Measurements from ENCODE around the gene RDH11. TPM values are rescaled to one million over a fixed set of nuclear protein-coding genes. Genes with fewer than 3 reads are reported as not detected.

RDH11 gene
- total and polyA plus RNA-seq, 10 of the 15 experiments (the other 5 are each of a cell fraction or from before 2014, with no cell fraction given): 49.7 to 161 (median 77.2) TPM

DNA sequence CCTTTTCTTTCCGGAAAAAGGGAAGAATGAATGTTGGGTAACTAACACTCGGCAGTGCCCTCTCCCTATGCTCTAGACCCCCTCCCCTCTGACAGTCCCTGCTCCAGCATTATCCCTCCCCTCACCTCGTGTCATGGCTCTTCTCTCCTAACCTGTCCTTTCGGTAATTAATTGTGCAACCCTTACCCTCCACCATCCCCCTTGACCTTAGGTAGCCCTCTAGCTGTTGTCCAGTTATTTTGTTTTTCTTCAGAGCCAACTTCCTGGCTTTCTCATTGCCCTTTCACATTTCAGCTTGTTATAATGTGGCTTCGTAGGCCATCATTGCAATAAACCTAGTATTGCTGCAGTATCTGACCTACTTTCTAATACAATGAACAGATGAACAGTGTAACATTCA, 64.6 kb downstream of the RDH11 start (continued):
- TF ChIP-seq FOXM1 (IDR thresholded peaks at IDR 0.05; ENCODE audit: low read depth, low read length): no peak
- TF ChIP-seq MTA2 (IDR thresholded peaks at IDR 0.05; ENCODE audit: low read depth): no peak
- TF ChIP-seq, protein P1, sequence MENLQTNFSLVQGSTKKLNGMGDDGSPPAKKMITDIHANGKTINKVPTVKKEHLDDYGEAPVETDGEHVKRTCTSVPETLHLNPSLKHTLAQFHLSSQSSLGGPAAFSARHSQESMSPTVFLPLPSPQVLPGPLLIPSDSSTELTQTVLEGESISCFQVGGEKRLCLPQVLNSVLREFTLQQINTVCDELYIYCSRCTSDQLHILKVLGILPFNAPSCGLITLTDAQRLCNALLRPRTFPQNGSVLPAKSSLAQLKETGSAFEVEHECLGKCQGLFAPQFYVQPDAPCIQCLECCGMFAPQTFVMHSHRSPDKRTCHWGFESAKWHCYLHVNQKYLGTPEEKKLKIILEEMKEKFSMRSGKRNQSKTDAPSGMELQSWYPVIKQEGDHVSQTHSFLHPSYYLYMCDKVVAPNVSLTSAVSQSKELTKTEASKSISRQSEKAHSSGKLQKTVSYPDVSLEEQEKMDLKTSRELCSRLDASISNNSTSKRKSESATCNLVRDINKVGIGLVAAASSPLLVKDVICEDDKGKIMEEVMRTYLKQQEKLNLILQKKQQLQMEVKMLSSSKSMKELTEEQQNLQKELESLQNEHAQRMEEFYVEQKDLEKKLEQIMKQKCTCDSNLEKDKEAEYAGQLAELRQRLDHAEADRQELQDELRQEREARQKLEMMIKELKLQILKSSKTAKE (IDR thresholded peaks at IDR 0.05; ENCODE audit: low read depth, poor library complexity, severe bottlenecking): no peak
- TF ChIP-seq BCL11A (IDR thresholded peaks at IDR 0.05; ENCODE audit: low read depth, low read length): no peak
- TF ChIP-seq TCF3 (IDR thresholded peaks at IDR 0.05; ENCODE audit: borderline replicate concordance, insufficient read depth, low read depth, low read length): no peak
- TF ChIP-seq BACH1 (IDR thresholded peaks at IDR 0.05; ENCODE audit: borderline replicate concordance): no peak

DNA sequence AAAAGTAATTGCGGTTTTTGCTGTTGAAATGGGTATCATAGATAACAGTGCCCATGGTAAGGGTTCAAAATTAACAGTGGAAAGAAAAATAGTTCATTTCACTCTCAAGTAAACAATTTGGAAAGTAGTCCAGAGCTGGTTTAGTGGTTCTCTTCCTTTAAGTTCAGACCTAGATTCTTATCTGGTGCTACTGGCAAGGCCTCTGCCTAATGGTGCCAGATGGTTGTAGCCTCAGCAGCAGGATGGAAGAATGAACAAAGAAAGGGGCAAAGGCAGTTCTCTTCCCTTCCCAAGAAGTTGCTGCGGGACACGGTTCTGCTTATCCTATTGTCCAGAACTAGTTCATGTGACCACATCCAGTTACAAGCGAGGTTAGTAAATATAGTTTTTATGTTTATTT, 65.4 kb downstream of the RDH11 start:
- 50% methylated on average over 4 of the region's 4 CpGs for WGBS (ENCODE audit: insufficient coverage, insufficient replicate concordance, low lambda C conversion rate, missing lambda C conversion rate)
- H3K79me2 ChIP-seq (ENCODE audit: control insufficient read depth, insufficient read depth, low read length): no peaks in the 10 kb centered on the region
- ChIA-PET CTCF (interaction anchor here (0.8 to 3.1 kb wide), 2 partner anchors 11 to 74 kb away, joined by 3 to 14 read pairs; partner anchors contain the start of gene ARG2), POLR2A (no interaction called here), RAD21 (ENCODE audit: unreplicated experiment) (no interaction called here), SMC1A (ENCODE audit: uncharacterized antibody, unreplicated experiment) (interaction anchor here (0.7 to 1.5 kb wide), 3 partner anchors 73 to 74 kb away, joined by 3 to 4 read pairs (median 3); no protein-coding TSS in a partner anchor)
- H3K36me3 ChIP-seq (ENCODE audit: control insufficient read depth in 2 of 2, insufficient read depth in 2 of 2, low read length in 1 of 2): no peaks in the 10 kb centered on the region
- in situ Hi-C loops (cut with MboI): no loop called here
- intact Hi-C loops (cut with micrococcal nuclease; ENCODE audit: unreplicated experiment): no loop called here
- DNase-seq (ENCODE audit: low read depth, low spot score): no peak
- no TSS peak for BruUV-seq (replicated peaks)
- no peaks in the 10 kb centered on the region for H3K27me3 ChIP-seq (replicated peaks in 1 of 2; ENCODE audit: control insufficient read depth in 2 of 2, insufficient read depth in 2 of 2, low read length in 1 of 2)
- no peaks in the 10 kb centered on the region for H4K20me1 ChIP-seq (ENCODE audit: control insufficient read depth, insufficient read depth)
- H2AFZ ChIP-seq (ENCODE audit: control insufficient read depth, low read depth, low read length): no peak overlapping the region
- no peaks in the 10 kb centered on the region for H3K9me3 ChIP-seq (replicated peaks; ENCODE audit: control insufficient read depth, insufficient read depth, low read length)
- no peaks in the 10 kb centered on the region for H3K4me1 ChIP-seq (ENCODE audit: control insufficient read depth, insufficient read depth, low read length)
- H3K27ac ChIP-seq (ENCODE audit: control insufficient read depth, insufficient read depth): no peak overlapping the region
- no peak for ATAC-seq
- H3K4me2 ChIP-seq (ENCODE audit: control insufficient read depth, insufficient read depth): no peak overlapping the region
- no peak overlapping the region for H3K4me3 ChIP-seq
- FAIRE-seq: no peak
- H3K9ac ChIP-seq (ENCODE audit: control insufficient read depth, insufficient read depth, low read length): no peak overlapping the region
- TF ChIP-seq PAX8 (IDR thresholded peaks at IDR 0.05) (no peak), IRF4 (IDR thresholded peaks at IDR 0.05; ENCODE audit: low read depth, low read length) (no peak), SREBF1 (IDR thresholded peaks at IDR 0.05; ENCODE audit: low read length) (no peak), CHD4 (IDR thresholded peaks at IDR 0.05) (no peak), TARDBP (IDR thresholded peaks at IDR 0.05; ENCODE audit: borderline replicate concordance) (no peak), CHD2 (IDR thresholded peaks at IDR 0.05; ENCODE audit: borderline replicate concordance, low read depth, low read length) (no peak), NR2C1 (IDR thresholded peaks at IDR 0.05) (no peak), ZNF24 (IDR thresholded peaks at IDR 0.05) (no peak), SP1 (IDR thresholded peaks at IDR 0.05; ENCODE audit: low read depth, low read length) (no peak), WRNIP1 (IDR thresholded peaks at IDR 0.05; ENCODE audit: borderline replicate concordance, low read depth, low read length) (no peak), MYC (IDR thresholded peaks at IDR 0.05; ENCODE audit: insufficient read depth, insufficient read length, insufficient replicate concordance, low read length, severe bottlenecking) (no peak), MTA3 (IDR thresholded peaks at IDR 0.05; ENCODE audit: borderline replicate concordance, low read length) (no peak)
- TF ChIP-seq, protein P2, sequence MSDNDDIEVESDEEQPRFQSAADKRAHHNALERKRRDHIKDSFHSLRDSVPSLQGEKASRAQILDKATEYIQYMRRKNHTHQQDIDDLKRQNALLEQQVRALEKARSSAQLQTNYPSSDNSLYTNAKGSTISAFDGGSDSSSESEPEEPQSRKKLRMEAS (IDR thresholded peaks at IDR 0.05; ENCODE audit: low read depth, low read length): no peak
- TF ChIP-seq, protein P3, sequence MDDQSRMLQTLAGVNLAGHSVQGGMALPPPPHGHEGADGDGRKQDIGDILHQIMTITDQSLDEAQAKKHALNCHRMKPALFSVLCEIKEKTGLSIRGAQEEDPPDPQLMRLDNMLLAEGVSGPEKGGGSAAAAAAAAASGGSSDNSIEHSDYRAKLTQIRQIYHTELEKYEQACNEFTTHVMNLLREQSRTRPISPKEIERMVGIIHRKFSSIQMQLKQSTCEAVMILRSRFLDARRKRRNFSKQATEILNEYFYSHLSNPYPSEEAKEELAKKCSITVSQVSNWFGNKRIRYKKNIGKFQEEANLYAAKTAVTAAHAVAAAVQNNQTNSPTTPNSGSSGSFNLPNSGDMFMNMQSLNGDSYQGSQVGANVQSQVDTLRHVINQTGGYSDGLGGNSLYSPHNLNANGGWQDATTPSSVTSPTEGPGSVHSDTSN (IDR thresholded peaks at IDR 0.05; ENCODE audit: insufficient replicate concordance, low read depth, low read length): no peak
- TF ChIP-seq, protein P4, sequence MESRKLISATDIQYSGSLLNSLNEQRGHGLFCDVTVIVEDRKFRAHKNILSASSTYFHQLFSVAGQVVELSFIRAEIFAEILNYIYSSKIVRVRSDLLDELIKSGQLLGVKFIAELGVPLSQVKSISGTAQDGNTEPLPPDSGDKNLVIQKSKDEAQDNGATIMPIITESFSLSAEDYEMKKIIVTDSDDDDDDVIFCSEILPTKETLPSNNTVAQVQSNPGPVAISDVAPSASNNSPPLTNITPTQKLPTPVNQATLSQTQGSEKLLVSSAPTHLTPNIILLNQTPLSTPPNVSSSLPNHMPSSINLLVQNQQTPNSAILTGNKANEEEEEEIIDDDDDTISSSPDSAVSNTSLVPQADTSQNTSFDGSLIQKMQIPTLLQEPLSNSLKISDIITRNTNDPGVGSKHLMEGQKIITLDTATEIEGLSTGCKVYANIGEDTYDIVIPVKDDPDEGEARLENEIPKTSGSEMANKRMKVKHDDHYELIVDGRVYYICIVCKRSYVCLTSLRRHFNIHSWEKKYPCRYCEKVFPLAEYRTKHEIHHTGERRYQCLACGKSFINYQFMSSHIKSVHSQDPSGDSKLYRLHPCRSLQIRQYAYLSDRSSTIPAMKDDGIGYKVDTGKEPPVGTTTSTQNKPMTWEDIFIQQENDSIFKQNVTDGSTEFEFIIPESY (IDR thresholded peaks at IDR 0.05): no peak
